GM19099 (cell line): ENCODE measurements around the gene PARVB.

Experiments used
- POLR2A ChIP-seq: IDR thresholded peaks from 3 replicates; pipeline ENCODE4 v1.6.1; 2011; ENCODE audit warnings: low read depth; ENCODE audit not compliant: insufficient read length; ENCODE audit errors: extremely low read depth

PARVB gene

DNA sequence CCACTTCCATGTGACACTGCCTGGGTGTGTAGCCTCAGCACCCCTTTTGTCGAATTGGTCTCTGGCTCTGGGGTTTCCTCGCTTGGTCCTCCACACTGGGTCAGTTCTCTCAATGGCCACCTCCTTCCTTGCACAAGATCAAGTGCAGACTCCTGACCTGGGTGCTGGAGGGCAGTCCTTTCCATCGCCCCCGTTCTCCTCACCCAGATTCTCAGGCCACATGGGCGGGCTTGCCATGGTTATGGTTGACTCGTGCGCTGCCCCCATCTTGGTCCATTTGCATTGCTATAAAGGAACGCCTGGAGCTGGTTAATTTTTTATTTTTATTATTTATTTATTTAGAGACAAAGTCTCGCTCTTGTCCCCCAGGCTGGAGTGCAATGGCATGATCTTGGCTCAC, 5.5 kb upstream of the PARVB start:
- no peak for TF ChIP-seq POLR2A

DNA sequence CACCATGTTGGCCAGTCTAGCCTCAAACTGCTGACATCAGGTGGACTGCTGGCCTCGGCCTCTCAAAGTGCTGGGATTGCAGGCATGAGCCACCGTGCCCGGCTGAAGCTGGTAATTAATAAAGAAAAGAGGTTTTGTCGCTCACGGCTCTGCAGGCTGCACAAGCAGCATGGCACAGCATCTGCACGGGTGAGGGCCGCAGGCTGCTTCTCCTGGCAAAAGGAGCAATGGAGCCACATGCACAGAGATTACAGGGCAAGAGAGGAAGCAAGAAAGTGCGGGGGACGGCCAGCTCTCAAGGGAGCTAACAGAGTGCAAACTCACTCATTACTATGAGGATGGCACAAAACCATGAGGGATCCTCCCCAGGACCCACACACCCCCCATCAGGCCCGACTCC, 4.7 kb upstream of the PARVB start:
- no peak for TF ChIP-seq POLR2A

DNA sequence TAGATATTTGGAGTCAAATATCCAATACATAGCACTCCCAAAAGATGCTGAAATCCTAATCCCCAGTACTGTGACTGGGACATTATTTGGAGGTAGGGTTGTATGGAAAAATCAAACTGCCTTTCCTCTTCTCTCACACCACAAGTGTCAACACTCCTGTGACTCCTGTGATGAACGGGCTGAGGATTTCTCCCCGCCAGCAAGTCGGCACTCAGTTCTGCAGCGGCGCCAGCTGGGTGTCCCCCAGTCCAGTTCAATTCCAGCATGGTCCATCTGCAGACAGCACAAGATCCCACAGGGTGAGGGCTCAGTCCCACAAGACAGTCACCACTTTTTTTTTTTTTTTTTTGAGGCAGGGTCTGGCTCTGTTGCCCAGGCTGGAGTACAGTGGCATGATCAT, 4.3 kb upstream of the PARVB start:
- no peak for TF ChIP-seq POLR2A

DNA sequence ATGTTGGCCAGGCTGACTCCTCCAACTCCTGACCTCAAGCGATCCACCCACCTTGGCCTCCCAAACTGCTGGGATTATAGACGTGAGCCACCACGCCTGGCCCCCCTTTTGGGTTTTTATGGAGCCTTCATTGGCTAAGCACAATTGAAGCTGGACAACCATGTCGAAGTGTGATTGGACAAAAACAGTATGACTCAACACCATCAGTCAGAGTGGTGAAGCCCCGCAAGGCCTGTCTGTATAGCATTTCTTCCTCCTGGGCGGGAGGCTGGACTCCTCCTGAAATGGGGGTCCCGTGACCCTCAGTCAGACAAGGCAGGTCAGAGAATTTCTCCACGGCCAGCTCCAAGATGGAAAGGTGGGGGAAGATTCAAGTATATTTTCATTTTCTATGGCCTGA, 3.1 kb upstream of the PARVB start:
- TF ChIP-seq POLR2A: no peak

DNA sequence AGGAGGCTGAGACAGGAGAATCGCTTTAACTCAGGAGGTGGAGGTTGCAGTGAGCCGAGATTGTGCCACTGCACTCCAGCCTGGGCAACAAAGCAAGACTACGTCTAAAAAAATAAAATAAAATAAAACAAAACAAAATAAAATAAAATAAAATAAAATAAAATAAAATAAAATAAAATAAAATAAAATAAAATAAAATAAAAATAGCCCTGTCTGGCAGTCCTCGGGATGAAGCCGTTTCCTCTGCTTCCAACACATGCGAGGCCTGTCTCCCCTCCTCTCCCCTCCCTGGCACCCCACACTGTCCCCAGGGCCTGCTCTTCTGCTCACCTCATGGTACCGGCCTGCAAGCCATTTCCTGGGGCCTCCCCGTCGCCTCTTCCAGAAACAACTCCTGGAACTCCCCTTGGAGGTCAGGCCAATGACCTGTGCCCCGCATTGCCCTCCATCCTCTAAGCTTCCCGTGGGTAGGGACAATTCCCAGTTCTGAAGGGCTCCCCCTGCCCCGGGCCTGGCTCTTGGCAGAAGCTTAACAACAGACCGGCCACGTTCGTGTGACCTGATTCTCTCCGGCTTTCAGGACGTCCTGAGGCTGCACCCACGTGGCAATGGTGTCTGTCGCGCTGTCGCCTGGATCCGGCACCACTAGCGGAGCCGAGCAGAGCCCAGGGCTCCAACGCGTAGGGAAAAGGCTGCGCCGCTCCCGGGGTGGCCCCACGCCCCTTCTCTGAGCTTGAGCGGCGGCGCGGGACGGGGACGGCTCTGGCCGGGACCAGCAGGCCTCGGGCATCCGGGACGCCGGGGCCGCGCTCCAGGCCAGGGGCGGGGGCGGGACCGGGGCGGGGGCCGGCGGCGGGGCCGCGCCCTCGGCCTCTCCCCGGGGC, 456 bp upstream of the PARVB start:
- TF ChIP-seq POLR2A: peak; percentile 74

DNA sequence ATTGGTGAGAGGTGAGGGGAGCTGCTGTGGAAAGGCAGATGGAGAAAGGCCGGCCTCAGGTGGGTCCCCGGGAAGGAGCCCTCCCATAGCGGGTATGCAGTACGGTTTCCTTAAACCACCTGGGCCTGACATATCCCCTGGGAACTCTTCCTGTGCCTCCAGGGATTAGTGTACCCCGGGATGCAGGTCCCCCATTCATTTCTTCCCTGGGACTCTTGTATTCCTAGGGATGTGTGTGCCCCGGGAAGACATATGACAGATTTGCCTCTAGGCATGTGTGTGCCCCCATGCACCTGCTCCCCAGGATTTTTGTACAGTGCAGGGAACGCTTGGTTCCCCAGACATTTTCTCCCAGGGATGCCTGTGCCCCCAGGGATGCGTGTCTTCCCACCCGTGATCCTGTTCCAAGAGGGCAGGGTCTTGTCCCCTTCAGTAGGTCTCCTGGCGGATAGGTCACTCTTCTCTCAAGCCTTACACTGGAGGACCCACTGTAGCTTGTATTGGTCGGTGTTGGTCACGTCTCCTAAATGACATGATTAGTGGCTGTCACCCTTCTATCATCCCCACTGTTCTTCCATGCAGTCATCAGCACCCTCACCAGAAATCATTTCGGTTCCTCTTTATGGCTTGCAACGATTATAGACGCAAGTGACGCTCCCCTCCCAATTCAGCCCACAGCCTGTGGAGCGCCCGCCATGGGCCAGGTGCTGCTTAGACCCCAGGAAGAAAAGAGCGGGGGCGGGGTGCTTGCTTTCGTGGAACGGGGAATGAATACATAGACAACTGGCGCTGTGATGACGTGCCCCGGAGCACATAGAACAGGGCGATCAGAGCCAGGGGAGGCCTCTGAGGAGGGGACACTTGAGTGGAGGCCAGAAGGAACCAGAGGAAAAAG, 1.3 kb downstream of the PARVB start:
- TF ChIP-seq POLR2A: peak; percentile 71

DNA sequence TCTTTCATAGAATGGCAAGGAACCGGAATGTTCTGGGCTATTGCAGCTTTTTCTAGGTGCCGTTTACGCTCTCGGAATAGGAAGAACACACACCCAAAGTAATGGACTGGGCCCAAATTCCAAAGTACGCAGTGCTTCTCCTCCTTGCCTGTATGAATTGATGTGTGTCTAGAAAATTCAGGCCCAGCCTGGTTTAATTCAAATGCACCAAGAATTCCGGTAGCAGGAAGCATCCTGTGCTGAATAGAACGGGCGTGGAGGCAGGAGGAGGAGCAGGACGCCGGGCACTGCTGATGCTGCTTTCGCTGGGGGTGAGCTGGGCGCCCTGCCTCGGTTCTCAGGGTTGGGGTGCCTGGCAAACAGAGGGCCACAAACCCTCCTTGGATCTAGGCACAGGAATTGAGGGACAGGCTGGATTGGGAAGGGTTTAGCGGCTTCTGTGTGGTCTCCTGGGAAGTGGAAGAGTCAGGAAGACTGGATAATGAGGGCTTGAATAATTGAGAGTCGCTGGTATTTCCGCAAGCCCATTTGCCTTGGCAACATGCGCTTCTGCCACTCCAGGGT, 2.0 kb downstream of the PARVB start:
- TF ChIP-seq POLR2A: no peak

DNA sequence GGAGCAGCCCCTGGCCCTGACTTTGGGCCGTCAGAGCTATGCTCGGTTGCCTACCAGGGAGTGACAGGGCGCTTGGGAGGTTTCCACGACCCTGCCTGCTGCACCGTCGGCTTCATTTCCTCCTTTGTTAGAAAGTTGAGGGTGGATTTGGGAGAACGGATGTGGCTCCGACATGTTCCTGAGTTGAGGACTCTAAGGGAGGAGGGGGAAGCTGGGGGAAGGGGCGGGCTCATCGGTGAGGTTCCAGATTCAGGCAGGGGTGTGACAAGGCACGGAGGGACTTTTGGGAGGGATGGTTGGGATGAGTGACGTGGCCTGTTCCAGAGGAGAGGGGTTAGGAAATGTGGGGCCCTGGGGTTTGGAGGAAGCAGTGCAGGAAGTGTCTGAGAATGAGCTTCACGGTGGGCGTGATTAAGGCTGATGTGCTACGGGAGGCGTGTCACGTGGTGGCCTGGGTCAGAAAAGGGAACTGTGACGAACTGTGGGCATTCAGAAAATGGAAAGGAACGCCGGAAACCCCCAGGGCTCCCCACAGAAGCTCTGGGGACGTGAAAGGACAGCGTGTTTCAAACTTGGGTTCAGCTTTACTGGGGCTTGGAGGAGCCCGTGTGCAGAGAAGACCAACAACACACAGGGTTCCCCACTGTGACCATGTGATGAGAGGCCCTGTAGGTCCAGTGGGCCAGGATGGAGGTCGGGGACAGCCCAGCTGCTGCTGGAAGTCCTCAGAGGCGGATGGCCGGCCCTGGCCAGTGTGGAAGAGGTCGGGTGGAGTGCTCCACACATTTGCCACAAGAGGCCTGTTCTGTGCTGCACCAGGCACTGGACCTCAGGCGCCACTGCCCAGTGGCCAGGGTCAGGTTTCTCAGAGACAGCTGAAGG, 2.8 kb downstream of the PARVB start:
- peak; percentile 74 for TF ChIP-seq POLR2A

DNA sequence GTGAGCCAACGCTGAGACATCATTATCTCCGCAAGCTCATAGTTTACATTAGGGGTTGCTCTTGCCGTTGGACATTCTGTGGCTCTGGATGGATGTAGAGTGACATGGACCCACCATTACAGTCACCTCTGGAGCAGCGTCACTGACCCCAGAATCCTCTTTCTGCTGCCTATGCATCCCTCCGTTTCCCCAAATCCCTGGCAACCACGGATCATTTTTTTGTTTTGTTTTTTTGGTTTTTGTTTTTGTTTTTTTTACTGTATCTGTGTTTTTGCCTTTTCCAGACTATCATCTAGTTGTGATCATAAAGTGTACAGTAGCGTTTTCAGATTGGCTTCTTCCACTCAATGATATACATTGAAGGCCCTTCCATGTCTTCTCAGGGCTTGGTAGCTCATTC, 4.0 kb downstream of the PARVB start:
- TF ChIP-seq POLR2A: no peak

DNA sequence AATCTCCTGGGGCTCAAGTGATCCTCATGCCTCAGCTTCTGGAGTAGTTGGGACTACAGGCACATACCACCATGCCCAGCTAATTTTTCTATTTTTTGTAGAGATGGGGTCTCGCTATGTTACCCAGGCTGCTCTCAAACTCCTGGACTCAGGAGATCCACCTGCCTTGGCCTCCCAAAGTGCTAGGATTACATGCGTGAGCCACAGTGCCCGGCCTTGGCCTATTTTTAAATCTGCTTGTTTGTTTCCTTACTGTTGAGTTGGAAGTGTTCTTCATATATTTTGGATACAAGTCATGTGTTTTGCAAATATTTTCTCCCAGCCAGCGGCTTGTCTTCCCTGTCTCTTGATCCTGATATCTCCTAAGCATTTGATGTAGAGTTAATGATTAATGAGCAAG, 5.0 kb downstream of the PARVB start:
- TF ChIP-seq POLR2A: no peak

DNA sequence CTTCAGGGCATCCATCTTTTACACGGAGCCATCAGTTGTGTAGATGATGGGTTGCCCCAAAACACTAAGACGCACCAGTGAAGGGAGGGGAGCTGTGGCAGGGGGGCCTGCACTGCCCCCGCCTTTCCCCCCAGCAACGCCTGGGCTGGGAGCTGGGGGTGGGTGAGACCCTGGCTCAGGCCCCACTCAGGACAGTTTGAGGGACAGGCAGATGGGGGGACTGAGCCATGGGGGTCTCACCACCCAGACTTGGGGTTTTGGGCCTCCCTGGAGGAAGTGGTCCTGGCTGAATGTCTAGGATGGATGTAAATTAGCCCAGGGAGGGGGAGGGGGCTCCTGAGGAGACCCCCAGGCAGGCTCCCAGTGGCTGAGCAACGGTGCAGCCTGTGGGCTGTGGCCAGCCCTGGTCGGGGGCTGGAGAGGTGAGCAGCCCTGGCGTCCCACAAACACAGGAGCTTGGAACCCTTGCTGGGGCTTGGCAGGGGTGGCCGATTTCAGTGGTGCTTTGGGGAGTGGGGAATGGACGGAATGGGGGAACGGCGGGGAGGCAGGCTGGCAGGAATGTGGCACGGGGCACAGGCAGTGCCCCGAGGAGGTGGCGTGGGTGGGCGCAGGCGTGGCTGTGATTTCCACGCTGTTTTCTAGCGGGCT, 6.1 kb downstream of the PARVB start:
- TF ChIP-seq POLR2A: no peak

DNA sequence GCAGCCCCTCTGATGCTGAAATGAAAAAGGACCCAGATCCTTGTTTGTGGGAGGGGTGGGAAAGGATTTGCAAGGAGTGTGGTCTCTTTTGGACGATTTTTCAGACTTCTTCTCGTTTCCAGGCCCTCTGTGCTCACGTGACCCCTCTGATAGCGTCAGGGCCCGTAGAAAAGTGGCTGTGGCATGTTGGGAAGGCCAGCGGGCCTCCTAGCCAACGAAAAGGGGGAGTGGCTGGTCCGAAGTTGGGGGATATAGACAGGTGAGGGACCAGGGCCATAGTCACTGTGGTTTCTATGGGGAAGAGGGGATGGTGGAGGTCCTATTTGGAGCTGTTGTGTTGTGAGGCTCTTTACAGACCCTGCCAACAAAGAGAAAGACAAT, 6.6 kb downstream of the PARVB start:
- TF ChIP-seq POLR2A: no peak

DNA sequence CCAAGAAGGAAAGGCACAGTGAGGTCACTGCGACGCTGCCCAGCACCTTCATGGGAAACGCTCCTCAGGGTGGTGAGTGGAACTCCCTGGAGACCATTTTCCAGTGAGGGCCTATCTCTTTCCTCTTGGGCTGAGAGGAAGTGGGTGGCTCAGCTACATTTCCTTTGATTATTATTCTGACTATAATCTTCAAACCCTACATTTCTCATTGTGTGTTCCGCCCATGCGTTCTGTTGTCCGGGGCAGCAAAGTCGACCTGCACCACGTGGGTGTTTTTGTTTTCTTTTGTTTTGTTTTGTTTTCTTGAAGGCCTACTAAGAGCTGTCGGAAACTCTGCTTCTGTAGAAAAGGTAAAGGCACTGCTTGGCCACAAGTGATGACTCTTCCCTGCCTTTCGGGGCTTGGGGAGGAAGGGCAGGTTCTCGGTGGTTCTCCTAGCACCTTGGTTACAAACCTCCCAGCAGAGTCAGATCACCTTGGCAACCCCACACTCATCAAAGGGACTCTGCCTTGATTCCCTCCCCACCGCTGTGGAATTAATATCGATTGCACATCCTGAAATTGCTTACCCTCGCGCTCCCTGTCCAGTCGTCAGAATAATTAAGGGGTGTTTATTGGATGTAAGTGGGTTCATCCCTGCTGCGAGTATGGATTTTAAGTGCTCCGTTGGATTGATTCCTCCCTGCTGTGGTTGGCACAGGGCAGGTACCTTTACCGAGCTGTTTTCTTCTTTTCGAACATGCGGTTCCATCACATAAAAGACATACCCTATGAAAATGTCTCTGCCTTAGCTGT, 7.3 kb downstream of the PARVB start:
- no peak for TF ChIP-seq POLR2A
